H1 (cell line): Measurements from ENCODE around the gene UBE3C. TPM values are rescaled to one million over a fixed set of nuclear protein-coding genes. Genes with fewer than 3 reads are reported as not detected.

Experiments
- CTCF ChIA-PET: fragments of 300-600 bp; sonication (Branson Sonifier 250); formaldehyde crosslinking; loops from one replicate; lab custom pipeline; 2021; ENCODE audit not compliant: partially characterized antibody; lab: Charles Lee
- POLR2A ChIA-PET: fragments of 300-600 bp; sonication (Branson Sonifier 250); formaldehyde crosslinking; loops from one replicate; lab custom pipeline; 2021; ENCODE audit warnings: inconsistent platforms; ENCODE audit not compliant: partially characterized antibody; lab: Charles Lee
- DNase-seq, 2 experiments: peaks; one replicate each; pipeline versions ENCODE4 v3.0.0 to v3.0.0-alpha.2; 2010 to 2022; ENCODE audit warnings: low spot score in 2 of 2, low read depth in 1 of 2, mixed read lengths in 1 of 2
- FAIRE-seq: peaks from 2 replicates; lab custom pipeline; 2011; peaks lifted over from hg19 to GRCh38; lab: Jason Lieb, UNC
- H2AFZ ChIP-seq: 2 replicates; pipeline ENCODE4 v1.8.1; 2012; ENCODE audit warnings: low read length, inconsistent platforms
- H2AK5ac ChIP-seq: 2 replicates; pipeline ENCODE4 v1.6.1; 2013; ENCODE audit warnings: low read depth, low read length
- H2BK120ac ChIP-seq: replicated peaks from 2 replicates; pipeline ENCODE3; 2013; ENCODE audit warnings: low read depth, low read length, inconsistent platforms
- H2BK12ac ChIP-seq: 2 replicates; pipeline ENCODE4 v1.6.1; 2013; ENCODE audit warnings: low read depth, low read length
- H2BK15ac ChIP-seq: 2 replicates; pipeline ENCODE4 v1.6.1; 2013; ENCODE audit warnings: low read length
- H2BK20ac ChIP-seq: 2 replicates; pipeline ENCODE4 v1.6.1; 2013; ENCODE audit warnings: low read length
- H2BK5ac ChIP-seq: 2 replicates; pipeline ENCODE4 v1.6.1; 2013; ENCODE audit warnings: low read depth, low read length
- H3K14ac ChIP-seq: 2 replicates; pipeline ENCODE4 v1.6.1; 2013; ENCODE audit warnings: inconsistent platforms; ENCODE audit not compliant: insufficient read length
- H3K18ac ChIP-seq: 2 replicates; pipeline ENCODE4 v1.6.1; 2013; ENCODE audit warnings: low read length; ENCODE audit errors: extremely low read depth
- H3K23ac ChIP-seq: 2 replicates; pipeline ENCODE4 v1.6.1; 2013; ENCODE audit warnings: inconsistent platforms; ENCODE audit not compliant: insufficient read length
- H3K23me2 ChIP-seq: 2 replicates; pipeline ENCODE4 v1.6.1; 2013; ENCODE audit warnings: low read depth, low read length
- H3K27ac ChIP-seq: 2 replicates; pipeline ENCODE4 v1.6.1; 2011; ENCODE audit warnings: low read depth, low read length, inconsistent platforms
- H3K27me3 ChIP-seq, 4 experiments: replicated peaks in 1 of 4; 1 replicate in 1 of 4; 2 replicates in 3 of 4; pipeline versions ENCODE4 v1.6.1 to v1.8.1; 2011 to 2013; ENCODE audit warnings: low read length in 3 of 4, mild to moderate bottlenecking in 3 of 4, inconsistent platforms in 2 of 4, mixed read lengths in 2 of 4, moderate library complexity in 1 of 4; ENCODE audit not compliant: control insufficient read depth in 3 of 4, insufficient read depth in 3 of 4; ENCODE audit errors: extremely low read depth in 1 of 4
- H3K36me3 ChIP-seq, 4 experiments: 2 replicates each; pipeline versions ENCODE4 v1.6.1 to v1.8.1; 2011 to 2013; ENCODE audit warnings: mild to moderate bottlenecking in 4 of 4, low read length in 3 of 4, moderate library complexity in 2 of 4, control low read depth in 1 of 4, inconsistent platforms in 1 of 4; ENCODE audit not compliant: insufficient read depth in 4 of 4, control insufficient read depth in 2 of 4
- H3K4ac ChIP-seq: replicated peaks from 2 replicates; pipeline ENCODE3; 2013; ENCODE audit warnings: low read length, low read depth, mixed read lengths, inconsistent platforms; ENCODE audit not compliant: insufficient read length
- H3K4me1 ChIP-seq, 4 experiments: replicated peaks in 1 of 4; 1 replicate in 1 of 4; 2 replicates in 3 of 4; pipeline versions ENCODE4 v1.6.1 to v1.8.1; 2011 to 2013; ENCODE audit warnings: low read length in 3 of 4, inconsistent platforms in 2 of 4, mixed read lengths in 1 of 4; ENCODE audit not compliant: insufficient read depth in 4 of 4, control insufficient read depth in 3 of 4
- H3K4me2 ChIP-seq, 2 experiments: 2 replicates each; pipeline versions ENCODE4 v1.6.1 to v1.8.1; 2011 to 2013; ENCODE audit warnings: low read depth in 2 of 2, low read length in 2 of 2, control low read depth in 1 of 2, inconsistent platforms in 1 of 2, mild to moderate bottlenecking in 1 of 2; ENCODE audit not compliant: insufficient read depth in 1 of 2
- H3K4me3 ChIP-seq, 4 experiments: fragments of 200-600, 300-600 bp in 1 of 4; sonication (generic), shearing (Covaris generic), sonication (Bioruptor Twin) in 1 of 4; 2 replicates each; pipeline versions ENCODE4 v1.5.1 to v1.8.1; 2011 to 2016; ENCODE audit warnings: low read length in 4 of 4, low read depth in 3 of 4, control low read depth in 2 of 4, inconsistent platforms in 2 of 4, mild to moderate bottlenecking in 2 of 4, mixed read lengths in 1 of 4, moderate library complexity in 1 of 4; ENCODE audit not compliant: insufficient read depth in 2 of 4; ENCODE audit errors: extremely low read depth in 1 of 4
- H3K56ac ChIP-seq: replicated peaks from 2 replicates; pipeline ENCODE3; 2013; ENCODE audit warnings: low read depth, mild to moderate bottlenecking, mixed read lengths, low read length, inconsistent platforms; ENCODE audit not compliant: insufficient read length
- H3K79me1 ChIP-seq: 2 replicates; pipeline ENCODE4 v1.6.1; 2013; ENCODE audit warnings: low read depth, low read length, control low read depth
- H3K79me2 ChIP-seq, 2 experiments: 2 replicates each; pipeline versions ENCODE4 v1.6.1 to v1.8.1; 2012 to 2013; ENCODE audit warnings: low read length in 2 of 2, mild to moderate bottlenecking in 2 of 2, inconsistent platforms in 1 of 2; ENCODE audit not compliant: insufficient read depth in 2 of 2, control insufficient read depth in 1 of 2
- H3K9ac ChIP-seq, 4 experiments: replicated peaks in 1 of 4; 1 replicate in 1 of 4; 2 replicates in 3 of 4; pipeline versions ENCODE4 v1.6.1 to v1.8.1; 2011 to 2013; ENCODE audit warnings: low read depth in 3 of 4, low read length in 3 of 4, control low read depth in 2 of 4, mild to moderate bottlenecking in 2 of 4, moderate library complexity in 2 of 4, inconsistent platforms in 1 of 4; ENCODE audit errors: extremely low read depth in 1 of 4
- H3K9me3 ChIP-seq, 2 experiments: 2 replicates each; pipeline versions ENCODE4 v1.6.1 to v1.8.1; 2012 to 2013; ENCODE audit warnings: mild to moderate bottlenecking in 2 of 2, moderate library complexity in 2 of 2, control low read depth in 1 of 2, inconsistent platforms in 1 of 2, low read depth in 1 of 2, low read length in 1 of 2, mixed read lengths in 1 of 2; ENCODE audit not compliant: insufficient read depth in 2 of 2
- H4K20me1 ChIP-seq, 2 experiments: replicated peaks in 1 of 2; 2 replicates each; pipeline versions ENCODE3 to v1.8.1; 2011 to 2013; ENCODE audit warnings: inconsistent platforms in 2 of 2, low read length in 2 of 2, mild to moderate bottlenecking in 1 of 2; ENCODE audit not compliant: insufficient read depth in 2 of 2, control insufficient read depth in 1 of 2
- H4K5ac ChIP-seq: 2 replicates; pipeline ENCODE4 v1.6.1; 2013; ENCODE audit warnings: low read length, low read depth, mixed read lengths, inconsistent platforms; ENCODE audit not compliant: insufficient read length
- H4K8ac ChIP-seq: 2 replicates; pipeline ENCODE4 v1.8.0; 2013; ENCODE audit warnings: mild to moderate bottlenecking, moderate library complexity, low read length, inconsistent platforms; ENCODE audit not compliant: insufficient read depth; ENCODE audit errors: extremely low read depth
- H4K91ac ChIP-seq: replicated peaks from 2 replicates; pipeline ENCODE3; 2013; ENCODE audit warnings: low read length, mixed read lengths, inconsistent platforms; ENCODE audit not compliant: insufficient read length
- WGBS, 2 experiments: shearing (Covaris generic) in 1 of 2; methylation state at CpG; one replicate each; pipeline versions ENCODE4 v1.1.6 to v1.1.7; 2013 to 2015; ENCODE audit warnings: low lambda C conversion rate in 2 of 2, mixed read lengths in 2 of 2, inconsistent platforms in 1 of 2, low coverage in 1 of 2, missing lambda C conversion rate in 1 of 2; ENCODE audit not compliant: insufficient replicate concordance in 2 of 2, insufficient coverage in 1 of 2, insufficient read length in 1 of 2; ENCODE audit errors: extremely low coverage in 1 of 2, missing lambda C conversion rate in 1 of 2; 5-methylcytosine and 5-hydroxymethylcytosine counted together
- polyA plus RNA-seq, 7 experiments: library from polyadenylated mRNA; depleted of rRNA in 3 of 7; stranded (reverse) in 5 of 7; unstranded in 2 of 7; fragments of >200 nt in 5 of 7; fragments of 200-250 nt in 2 of 7; gene quantifications; 1 replicate in 5 of 7; 2 replicates in 1 of 7; 4 replicates in 1 of 7; pipeline versions ENCODE4 v1.2.1 to v1.2.3, GENCODE V29; 2011 to 2013; ENCODE audit warnings: missing spikeins in 2 of 7, mixed read lengths in 2 of 7
- total RNA-seq: library from RNA; stranded (reverse); fragmentation: NEBNext Ultra II Directional; extraction: Animal tissue kit (Norgen Biotek cat#: 25700); gene quantifications from 2 replicates; pipeline ENCODE4 v1.2.1, GENCODE V29; 2021

Gene UBE3C
- total and polyA plus RNA-seq, 2 of the 8 experiments (the other 6 are each of a cell fraction or from before 2014, with no cell fraction given), result 32.0 to 54.1 TPM

- Histone ChIP-seq H3K36me3 (peaks cover 15 to 69% (median 42%) of the 10 kb centered on the region in 4 experiments), H3K23ac (no peak overlapping the region), H3K4me1 (no peaks in the 10 kb centered on the region), H3K4me3 (no peak overlapping the region), H3K79me1 (no peaks in the 10 kb centered on the region), H4K91ac (no peak overlapping the region), H4K20me1 (no peaks in the 10 kb centered on the region), H3K56ac (no peak overlapping the region), H3K27me3 (no peaks in the 10 kb centered on the region), H3K18ac (no peak overlapping the region), H2BK120ac (no peak overlapping the region), H3K9me3 (no peaks in the 10 kb centered on the region), H3K27ac (no peak overlapping the region), H4K5ac (no peak overlapping the region), H4K8ac (no peak overlapping the region), H3K4ac (no peak overlapping the region), H3K14ac (no peak overlapping the region), H2BK12ac (no peak overlapping the region), H2AK5ac (no peak overlapping the region), H3K4me2 (no peak overlapping the region), H3K23me2 (no peaks in the 10 kb centered on the region), H2BK15ac (no peak overlapping the region), H2BK20ac (no peak overlapping the region), H3K9ac (no peak overlapping the region), H2BK5ac (no peak overlapping the region), H3K79me2 (no peaks in the 10 kb centered on the region), H2AFZ (no peak overlapping the region)
- DNase-seq (no peak), FAIRE-seq (no peak)
- ChIA-PET POLR2A (no interaction called here), CTCF (interaction anchor here (1.0 to 2.1 kb wide), 3 partner anchors 12 to 17 kb away, joined by 3 to 12 read pairs (median 6); no protein-coding TSS in a partner anchor)
- WGBS, 2 experiments, result 92% methylated on average over 5 of the region's 5 CpGs; no CpG with 5 or more reads in 1 of the 2 experiments
Observed at GRCh38 chr7:157255201-157255606, 116.5 kb downstream of the UBE3C start.
